BJ (cell line): ENCODE data around the gene HNRNPH3. TPM values are rescaled to one million over a fixed set of nuclear protein-coding genes. Genes with fewer than 3 reads are reported as not detected.
"Not testable (repeated sequence)": the region's sequence is repeated elsewhere in the genome, so short reads cannot be mapped to it uniquely, and the experiment has no call there.

Experiments
- CTCF ChIA-PET: fragments of 350-600 bp; formaldehyde crosslinking; extraction: SDS; loops from one replicate; lab custom pipeline; 2021; ENCODE audit warnings: antibody characterized with exemption, inconsistent platforms; lab: Yijun Ruan, JAX
- POLR2A ChIA-PET: fragments of 300-600 bp; sonication (Branson Sonifier 250); formaldehyde crosslinking; extraction: SDS; loops from one replicate; lab custom pipeline; 2021; ENCODE audit warnings: antibody characterized with exemption; lab: Charles Lee
- DNase-seq: peaks from one replicate; pipeline ENCODE4 v3.0.0-alpha.2; 2011; ENCODE audit warnings: low read depth
- H3K27me3 ChIP-seq: 2 replicates; pipeline ENCODE4 v1.6.0; 2011; ENCODE audit warnings: low read length; ENCODE audit not compliant: control insufficient read depth, insufficient read depth
- H3K36me3 ChIP-seq: 2 replicates; pipeline ENCODE4 v1.5.1; 2011; ENCODE audit warnings: low read length; ENCODE audit not compliant: control insufficient read depth, insufficient read depth
- H3K4me3 ChIP-seq: 2 replicates; pipeline ENCODE4 v1.5.1; 2011; ENCODE audit warnings: low read depth, mild to moderate bottlenecking, control low read depth, low read length
- CTCF ChIP-seq: IDR thresholded peaks from 2 replicates; pipeline ENCODE4 v1.5.1; 2011; ENCODE audit warnings: low read depth, mild to moderate bottlenecking, control low read depth, inconsistent platforms, low read length, moderate library complexity; ENCODE audit not compliant: insufficient read depth
- polyA plus RNA-seq: library from polyadenylated mRNA; depleted of rRNA; stranded (reverse); fragments of >200 nt; gene quantifications from 2 replicates; pipeline ENCODE4 v1.2.3, GENCODE V29; 2011

The HNRNPH3 gene
- polyA plus RNA-seq, 1 experiment = 27.7 TPM

GRCh38 chr10:68318331-68319059 lies 13.4 kb upstream of the HNRNPH3 start:
- DNase-seq = no peak
- CTCF ChIA-PET = interaction anchor here (0.8 to 1.4 kb wide), 2 partner anchors 11 to 16 kb away, joined by 3 to 4 read pairs; no protein-coding TSS in a partner anchor
- POLR2A ChIA-PET = no interaction called here
- Histone ChIP-seq H3K36me3 (no peaks in the 10 kb centered on the region), H3K27me3 (no peaks in the 10 kb centered on the region), H3K4me3 (no peak overlapping the region)
- TF ChIP-seq CTCF = no peak

GRCh38 chr10:68324396-68324795 lies 7.5 kb upstream of the HNRNPH3 start:
- H3K27me3 ChIP-seq, DNase-seq, H3K4me3 ChIP-seq, H3K36me3 ChIP-seq, POLR2A ChIA-PET: not testable (repeated sequence)
- CTCF ChIA-PET = interaction anchor here (0.9 kb wide), 1 partner anchor 18 kb away, joined by 4 read pairs; no protein-coding TSS in a partner anchor

GRCh38 chr10:68327889-68328786 lies 3.7 kb upstream of the HNRNPH3 start:
- DNase-seq = peak; percentile 57
- TF ChIP-seq CTCF = no peak
- ChIA-PET CTCF (interaction anchor here (0.7 to 2.0 kb wide), 2 partner anchors 26 to 881 kb away, joined by 3 to 8 read pairs; no protein-coding TSS in a partner anchor), POLR2A (no interaction called here)
- Histone ChIP-seq H3K36me3 (no peaks in the 10 kb centered on the region), H3K27me3 (no peaks in the 10 kb centered on the region), H3K4me3 (0 out of 2 replicates have a peak overlapping the region, but pooled peaks have one; percentile 2)

GRCh38 chr10:68329506-68329861 lies 2.4 kb upstream of the HNRNPH3 start:
- Histone ChIP-seq H3K27me3 (no peaks in the 10 kb centered on the region), H3K36me3 (no peaks in the 10 kb centered on the region), H3K4me3 (no peak overlapping the region)
- ChIA-PET POLR2A (no interaction called here), CTCF (interaction anchor here (0.8 to 1.6 kb wide), 2 partner anchors 27 to 117 kb away, joined by 3 read pairs; no protein-coding TSS in a partner anchor)
- DNase-seq = no peak
- no peak for TF ChIP-seq CTCF

GRCh38 chr10:68330852-68331454 lies 911 bp upstream of the HNRNPH3 start:
- Histone ChIP-seq H3K4me3 (peak overlapping the region; percentile 82), H3K36me3 (no peaks in the 10 kb centered on the region), H3K27me3 (no peaks in the 10 kb centered on the region)
- no peak for TF ChIP-seq CTCF
- DNase-seq = no peak
- ChIA-PET CTCF (interaction anchor here (0.6 to 1.1 kb wide), 2 partner anchors 18 to 420 kb away, joined by 3 to 4 read pairs; no protein-coding TSS in a partner anchor), POLR2A (interaction anchor here (0.5 kb wide), 1 partner anchor 16 kb away, joined by 7 read pairs; no protein-coding TSS in a partner anchor)
